K562 (cell line): ENCODE data around the gene BCL10. TPM values are rescaled to one million over a fixed set of nuclear protein-coding genes. Genes with fewer than 3 reads are reported as not detected.
A peak's percentile ranks its signal among the peaks of the same experiment; 100 is the strongest.

ENCODE experiments used
- CBFB ChIP-seq: sonication (generic); formaldehyde crosslinking; IDR thresholded peaks from 2 replicates; pipeline ENCODE4 v1.4.0; 2020; ENCODE audit warnings: mild to moderate bottlenecking, missing genetic modification reagents
- CHCHD3 ChIP-seq: fragments of 250-450 bp; sonication (Bioruptor Pico); IDR thresholded peaks from 2 replicates; pipeline ENCODE4 v2.1.2; 2022; ENCODE audit warnings: mild to moderate bottlenecking
- CREB1 ChIP-seq, 2 experiments: sonication (generic) in 1 of 2; formaldehyde crosslinking in 1 of 2; IDR thresholded peaks; 2 replicates each; pipeline versions ENCODE4 v1.6.1 to v1.8.0; 2012 to 2022; ENCODE audit warnings: inconsistent platforms in 1 of 2, mild to moderate bottlenecking in 1 of 2, missing genetic modification reagents in 1 of 2, moderate library complexity in 1 of 2
- HNRNPL ChIP-seq: fragments of 200-400 bp; formaldehyde crosslinking; IDR thresholded peaks from 2 replicates; pipeline ENCODE4 v1.6.1; 2017; ENCODE audit warnings: low read depth, mild to moderate bottlenecking, low read length
- HOXB6 ChIP-seq: fragments of 250-450 bp; sonication (Bioruptor Pico); IDR thresholded peaks from 2 replicates; pipeline ENCODE4 v1.5.1; 2022; ENCODE audit warnings: mild to moderate bottlenecking, borderline replicate concordance
- JUND ChIP-seq, 2 experiments: IDR thresholded peaks; 2 replicates in 1 of 2; 3 replicates in 1 of 2; pipeline ENCODE4 v1.6.1; 2011; ENCODE audit warnings: borderline replicate concordance in 2 of 2, low read depth in 2 of 2, low read length in 2 of 2, improper control_type of control experiment in 1 of 2, missing biosample characterization in 1 of 2, missing genetic modification characterization in 1 of 2, missing genetic modification reagents in 1 of 2
- RFX1 ChIP-seq: fragments of 450-650 bp; IDR thresholded peaks from 2 replicates; pipeline ENCODE4 v1.6.1; 2016; ENCODE audit warnings: mild to moderate bottlenecking, moderate library complexity
- TAF1 ChIP-seq: IDR thresholded peaks from 2 replicates; pipeline ENCODE4 v1.6.1; 2011; ENCODE audit warnings: mild to moderate bottlenecking, low read length, moderate library complexity; ENCODE audit not compliant: insufficient read depth, control insufficient read depth, severe bottlenecking; ENCODE audit errors: extremely low read depth
- XRCC3 ChIP-seq: fragments of 450-650 bp; IDR thresholded peaks from 2 replicates; pipeline ENCODE4 v1.6.1; 2017; ENCODE audit warnings: mild to moderate bottlenecking, moderate library complexity
- ZNF133 ChIP-seq: fragments of 250-450 bp; sonication (Bioruptor Pico); IDR thresholded peaks from 2 replicates; pipeline ENCODE4 v1.4.0; 2020; ENCODE audit warnings: mild to moderate bottlenecking
- ZNF217 ChIP-seq: sonication (generic); formaldehyde crosslinking; IDR thresholded peaks from 2 replicates; pipeline ENCODE4 v1.8.0; 2022; ENCODE audit warnings: mild to moderate bottlenecking, missing genetic modification reagents
- ZNF445 ChIP-seq: fragments of 250-450 bp; sonication (Bioruptor Pico); IDR thresholded peaks from 2 replicates; pipeline ENCODE4 v1.4.0; 2020; ENCODE audit warnings: low read depth, mild to moderate bottlenecking, moderate library complexity
- ZNF717 ChIP-seq: fragments of 250-450 bp; sonication (Bioruptor Pico); IDR thresholded peaks from 2 replicates; pipeline ENCODE4 v1.5.0; 2021
- ZNF76 ChIP-seq: fragments of 250-450 bp; sonication (Bioruptor Pico); IDR thresholded peaks from 2 replicates; pipeline ENCODE4 v1.4.0; 2020; ENCODE audit warnings: mild to moderate bottlenecking, moderate library complexity, borderline replicate concordance
- polyA plus RNA-seq, 8 experiments: library from polyadenylated mRNA; depleted of rRNA in 4 of 8; stranded (reverse) in 5 of 8; unstranded in 3 of 8; fragments of >200 nt; fragmentation: Nextera tagmentation in 2 of 8; fragmentation: Illumina TruSeq in 1 of 8; extraction: Ambion mirVana in 2 of 8; extraction: Trizol in 1 of 8; gene quantifications; 2 replicates each; pipeline versions ENCODE4 v1.2.1 to v1.2.3, GENCODE V29; 2011 to 2014; ENCODE audit warnings: inconsistent platforms in 1 of 8, missing spikeins in 1 of 8
- total RNA-seq, 7 experiments: library from RNA; depleted of rRNA in 6 of 7; stranded (reverse); fragments of >200 nt in 6 of 7; fragmentation: Illumina TruSeq in 2 of 7; extraction: Trizol in 2 of 7; gene quantifications; 2 replicates each; pipeline versions ENCODE4 v1.2.1 to v1.2.3, GENCODE V29; 2011 to 2021; ENCODE audit warnings: low replicate concordance in 1 of 7
- TF ChIP-seq, protein P1 (sequence below): conservative IDR thresholded peaks from 2 replicates; pipeline ENCODE4 v1.6.1; 2011; ENCODE audit warnings: low read depth, mild to moderate bottlenecking, low read length; ENCODE audit not compliant: control insufficient read depth
- TF ChIP-seq, protein P2 (sequence below): sonication (generic); formaldehyde crosslinking; IDR thresholded peaks from 2 replicates; pipeline ENCODE4 v1.8.0; 2022; ENCODE audit warnings: mild to moderate bottlenecking, missing genetic modification reagents
- TF ChIP-seq, protein P3 (sequence below): fragments of 250-450 bp; sonication (Bioruptor Pico); IDR thresholded peaks from 2 replicates; pipeline ENCODE4 v1.4.0; 2020; ENCODE audit warnings: mild to moderate bottlenecking, moderate library complexity

BCL10 gene
- total and polyA plus RNA-seq, 9 of the 15 experiments (the other 6 are each of a cell fraction or from before 2014, with no cell fraction given) = 8.0 to 19.4 (median 12.3) TPM

DNA sequence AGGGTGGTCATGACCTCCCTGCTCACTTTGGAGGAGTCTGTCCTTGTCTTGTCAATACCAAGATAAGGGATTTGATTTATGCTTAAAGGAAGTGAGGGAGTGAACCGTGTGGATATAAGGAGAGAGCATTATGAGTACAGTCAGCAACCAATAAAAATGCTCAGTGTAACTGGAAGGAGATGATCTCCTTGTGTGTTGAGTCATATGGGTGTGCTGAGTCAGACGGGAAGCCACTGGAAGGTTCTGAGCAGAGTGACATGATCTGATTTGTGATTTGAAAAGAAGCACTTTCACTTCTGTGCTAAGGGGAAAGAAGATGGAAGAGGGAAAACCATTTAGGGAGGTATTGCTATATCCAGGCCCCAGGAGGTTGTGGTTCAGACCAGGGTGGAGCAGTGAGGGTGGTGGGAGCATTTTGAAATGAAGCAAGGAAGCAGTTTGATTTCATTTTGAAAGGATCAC, 2.5 kb upstream of the BCL10 start (continued):
- no peak for TF ChIP-seq RFX1
- no peak for TF ChIP-seq ZNF76 (CRISPR knock-in tag)
- no peak for TF ChIP-seq XRCC3
- TF ChIP-seq HNRNPL = no peak
- TF ChIP-seq ZNF133 (CRISPR knock-in tag) = no peak
- TF ChIP-seq CREB1 (IDR thresholded peaks at IDR 0.05) = no peak
- TF ChIP-seq CREB1 (CRISPR knock-in tag; IDR thresholded peaks at IDR 0.05) = no peak; the same call in 1 of the 2 replicates
- TF ChIP-seq, protein P1, sequence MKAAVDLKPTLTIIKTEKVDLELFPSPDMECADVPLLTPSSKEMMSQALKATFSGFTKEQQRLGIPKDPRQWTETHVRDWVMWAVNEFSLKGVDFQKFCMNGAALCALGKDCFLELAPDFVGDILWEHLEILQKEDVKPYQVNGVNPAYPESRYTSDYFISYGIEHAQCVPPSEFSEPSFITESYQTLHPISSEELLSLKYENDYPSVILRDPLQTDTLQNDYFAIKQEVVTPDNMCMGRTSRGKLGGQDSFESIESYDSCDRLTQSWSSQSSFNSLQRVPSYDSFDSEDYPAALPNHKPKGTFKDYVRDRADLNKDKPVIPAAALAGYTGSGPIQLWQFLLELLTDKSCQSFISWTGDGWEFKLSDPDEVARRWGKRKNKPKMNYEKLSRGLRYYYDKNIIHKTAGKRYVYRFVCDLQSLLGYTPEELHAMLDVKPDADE = no peak
- no peak for TF ChIP-seq HOXB6 (CRISPR knock-in tag)
- no peak for TF ChIP-seq CBFB (CRISPR knock-in tag)
- TF ChIP-seq, protein P2, sequence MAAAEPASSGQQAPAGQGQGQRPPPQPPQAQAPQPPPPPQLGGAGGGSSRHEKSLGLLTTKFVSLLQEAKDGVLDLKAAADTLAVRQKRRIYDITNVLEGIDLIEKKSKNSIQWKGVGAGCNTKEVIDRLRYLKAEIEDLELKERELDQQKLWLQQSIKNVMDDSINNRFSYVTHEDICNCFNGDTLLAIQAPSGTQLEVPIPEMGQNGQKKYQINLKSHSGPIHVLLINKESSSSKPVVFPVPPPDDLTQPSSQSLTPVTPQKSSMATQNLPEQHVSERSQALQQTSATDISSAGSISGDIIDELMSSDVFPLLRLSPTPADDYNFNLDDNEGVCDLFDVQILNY (CRISPR knock-in tag) = no peak
- no peak for TF ChIP-seq CHCHD3
- TF ChIP-seq JUND (IDR thresholded peaks at IDR 0.05; ENCODE audit: borderline replicate concordance, low read depth, low read length) = peak; percentile 97
- peak; percentile 98 for TF ChIP-seq JUND (tag; IDR thresholded peaks at IDR 0.05; ENCODE audit: borderline replicate concordance, low read depth, low read length)
- no peak for TF ChIP-seq ZNF445 (CRISPR knock-in tag)
- TF ChIP-seq ZNF217 (CRISPR knock-in tag) = no peak
- TF ChIP-seq ZNF717 (CRISPR knock-in tag) = no peak
- TF ChIP-seq, protein P3, sequence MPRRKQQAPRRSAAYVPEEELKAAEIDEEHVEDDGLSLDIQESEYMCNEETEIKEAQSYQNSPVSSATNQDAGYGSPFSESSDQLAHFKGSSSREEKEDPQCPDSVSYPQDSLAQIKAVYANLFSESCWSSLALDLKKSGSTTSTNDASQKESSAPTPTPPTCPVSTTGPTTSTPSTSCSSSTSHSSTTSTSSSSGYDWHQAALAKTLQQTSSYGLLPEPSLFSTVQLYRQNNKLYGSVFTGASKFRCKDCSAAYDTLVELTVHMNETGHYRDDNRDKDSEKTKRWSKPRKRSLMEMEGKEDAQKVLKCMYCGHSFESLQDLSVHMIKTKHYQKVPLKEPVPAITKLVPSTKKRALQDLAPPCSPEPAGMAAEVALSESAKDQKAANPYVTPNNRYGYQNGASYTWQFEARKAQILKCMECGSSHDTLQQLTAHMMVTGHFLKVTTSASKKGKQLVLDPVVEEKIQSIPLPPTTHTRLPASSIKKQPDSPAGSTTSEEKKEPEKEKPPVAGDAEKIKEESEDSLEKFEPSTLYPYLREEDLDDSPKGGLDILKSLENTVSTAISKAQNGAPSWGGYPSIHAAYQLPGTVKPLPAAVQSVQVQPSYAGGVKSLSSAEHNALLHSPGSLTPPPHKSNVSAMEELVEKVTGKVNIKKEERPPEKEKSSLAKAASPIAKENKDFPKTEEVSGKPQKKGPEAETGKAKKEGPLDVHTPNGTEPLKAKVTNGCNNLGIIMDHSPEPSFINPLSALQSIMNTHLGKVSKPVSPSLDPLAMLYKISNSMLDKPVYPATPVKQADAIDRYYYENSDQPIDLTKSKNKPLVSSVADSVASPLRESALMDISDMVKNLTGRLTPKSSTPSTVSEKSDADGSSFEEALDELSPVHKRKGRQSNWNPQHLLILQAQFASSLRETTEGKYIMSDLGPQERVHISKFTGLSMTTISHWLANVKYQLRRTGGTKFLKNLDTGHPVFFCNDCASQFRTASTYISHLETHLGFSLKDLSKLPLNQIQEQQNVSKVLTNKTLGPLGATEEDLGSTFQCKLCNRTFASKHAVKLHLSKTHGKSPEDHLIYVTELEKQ (CRISPR knock-in tag) = no peak
- no peak for TF ChIP-seq TAF1
